HEK293 (cell line): ENCODE measurements around the gene NLGN1.

Source experiments
- HOXD13 ChIP-seq: sonication (generic); formaldehyde crosslinking; IDR thresholded peaks from 2 replicates; pipeline ENCODE4 v1.8.0; 2022; ENCODE audit warnings: missing genetic modification reagents, borderline replicate concordance
- KLF9 ChIP-seq: fragments of 450-650 bp; formaldehyde crosslinking; IDR thresholded peaks from 2 replicates; pipeline ENCODE4 v1.5.1; 2016; ENCODE audit warnings: missing biosample characterization, missing genetic modification characterization, low read depth
- YY1 ChIP-seq: fragments of 450-650 bp; formaldehyde crosslinking; IDR thresholded peaks from 2 replicates; pipeline ENCODE4 v1.5.1; 2018; ENCODE audit warnings: missing biosample characterization, missing genetic modification characterization
- ZFP41 ChIP-seq: fragments of 450-650 bp; formaldehyde crosslinking; IDR thresholded peaks from 2 replicates; pipeline ENCODE4 v1.5.1; 2016; ENCODE audit warnings: missing biosample characterization, missing genetic modification characterization, borderline replicate concordance
- ZNF837 ChIP-seq: fragments of 450-650 bp; formaldehyde crosslinking; IDR thresholded peaks from 2 replicates; pipeline ENCODE4 v1.5.1; 2016; ENCODE audit warnings: missing biosample characterization, missing genetic modification characterization
- TF ChIP-seq, protein P1 (sequence below): fragments of 450-650 bp; formaldehyde crosslinking; IDR thresholded peaks from 2 replicates; pipeline ENCODE4 v1.5.1; 2016; ENCODE audit warnings: missing biosample characterization, missing genetic modification characterization
- TF ChIP-seq, protein P2 (sequence below): fragments of 450-650 bp; formaldehyde crosslinking; IDR thresholded peaks from 2 replicates; pipeline ENCODE4 v1.5.1; 2016; ENCODE audit warnings: missing biosample characterization, missing genetic modification characterization
- TF ChIP-seq, protein P3 (sequence below): fragments of 450-650 bp; formaldehyde crosslinking; IDR thresholded peaks from 2 replicates; pipeline ENCODE4 v1.5.1; 2016; ENCODE audit warnings: missing biosample characterization, missing genetic modification characterization

DNA sequence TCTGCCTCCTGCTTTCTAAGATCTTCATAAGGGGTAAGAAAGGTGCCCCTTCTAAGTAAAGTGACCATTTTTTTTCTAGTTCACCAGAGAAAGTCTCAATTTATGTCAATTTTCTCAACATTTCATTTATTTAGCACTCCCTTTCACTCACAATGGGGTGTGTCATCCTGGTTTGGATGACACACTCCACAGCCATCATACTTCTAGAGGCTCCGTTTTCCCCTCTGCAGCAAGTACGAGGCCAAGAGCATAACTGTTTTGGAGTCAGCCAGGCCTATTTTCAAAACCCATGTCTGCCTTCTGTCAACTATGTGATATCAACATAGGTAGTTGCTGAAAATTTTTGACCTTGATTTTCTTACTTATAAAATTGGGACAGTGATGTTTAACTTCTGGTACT is 703.2 kb downstream of the NLGN1 start:
- TF ChIP-seq, protein P1, sequence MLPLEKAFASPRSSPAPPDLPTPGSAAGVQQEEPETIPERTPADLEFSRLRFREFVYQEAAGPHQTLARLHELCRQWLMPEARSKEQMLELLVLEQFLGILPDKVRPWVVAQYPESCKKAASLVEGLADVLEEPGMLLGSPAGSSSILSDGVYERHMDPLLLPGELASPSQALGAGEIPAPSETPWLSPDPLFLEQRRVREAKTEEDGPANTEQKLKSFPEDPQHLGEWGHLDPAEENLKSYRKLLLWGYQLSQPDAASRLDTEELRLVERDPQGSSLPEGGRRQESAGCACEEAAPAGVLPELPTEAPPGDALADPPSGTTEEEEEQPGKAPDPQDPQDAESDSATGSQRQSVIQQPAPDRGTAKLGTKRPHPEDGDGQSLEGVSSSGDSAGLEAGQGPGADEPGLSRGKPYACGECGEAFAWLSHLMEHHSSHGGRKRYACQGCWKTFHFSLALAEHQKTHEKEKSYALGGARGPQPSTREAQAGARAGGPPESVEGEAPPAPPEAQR (tag by site-specific recombination) = no peak
- TF ChIP-seq, protein P2, sequence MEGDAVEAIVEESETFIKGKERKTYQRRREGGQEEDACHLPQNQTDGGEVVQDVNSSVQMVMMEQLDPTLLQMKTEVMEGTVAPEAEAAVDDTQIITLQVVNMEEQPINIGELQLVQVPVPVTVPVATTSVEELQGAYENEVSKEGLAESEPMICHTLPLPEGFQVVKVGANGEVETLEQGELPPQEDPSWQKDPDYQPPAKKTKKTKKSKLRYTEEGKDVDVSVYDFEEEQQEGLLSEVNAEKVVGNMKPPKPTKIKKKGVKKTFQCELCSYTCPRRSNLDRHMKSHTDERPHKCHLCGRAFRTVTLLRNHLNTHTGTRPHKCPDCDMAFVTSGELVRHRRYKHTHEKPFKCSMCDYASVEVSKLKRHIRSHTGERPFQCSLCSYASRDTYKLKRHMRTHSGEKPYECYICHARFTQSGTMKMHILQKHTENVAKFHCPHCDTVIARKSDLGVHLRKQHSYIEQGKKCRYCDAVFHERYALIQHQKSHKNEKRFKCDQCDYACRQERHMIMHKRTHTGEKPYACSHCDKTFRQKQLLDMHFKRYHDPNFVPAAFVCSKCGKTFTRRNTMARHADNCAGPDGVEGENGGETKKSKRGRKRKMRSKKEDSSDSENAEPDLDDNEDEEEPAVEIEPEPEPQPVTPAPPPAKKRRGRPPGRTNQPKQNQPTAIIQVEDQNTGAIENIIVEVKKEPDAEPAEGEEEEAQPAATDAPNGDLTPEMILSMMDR = no peak
- no peak for TF ChIP-seq KLF9 (tag by site-specific recombination)
- no peak for TF ChIP-seq YY1 (tag by site-specific recombination)
- TF ChIP-seq ZFP41 (tag by site-specific recombination) = no peak
- TF ChIP-seq HOXD13 (CRISPR knock-in tag) = no peak
- TF ChIP-seq, protein P3, sequence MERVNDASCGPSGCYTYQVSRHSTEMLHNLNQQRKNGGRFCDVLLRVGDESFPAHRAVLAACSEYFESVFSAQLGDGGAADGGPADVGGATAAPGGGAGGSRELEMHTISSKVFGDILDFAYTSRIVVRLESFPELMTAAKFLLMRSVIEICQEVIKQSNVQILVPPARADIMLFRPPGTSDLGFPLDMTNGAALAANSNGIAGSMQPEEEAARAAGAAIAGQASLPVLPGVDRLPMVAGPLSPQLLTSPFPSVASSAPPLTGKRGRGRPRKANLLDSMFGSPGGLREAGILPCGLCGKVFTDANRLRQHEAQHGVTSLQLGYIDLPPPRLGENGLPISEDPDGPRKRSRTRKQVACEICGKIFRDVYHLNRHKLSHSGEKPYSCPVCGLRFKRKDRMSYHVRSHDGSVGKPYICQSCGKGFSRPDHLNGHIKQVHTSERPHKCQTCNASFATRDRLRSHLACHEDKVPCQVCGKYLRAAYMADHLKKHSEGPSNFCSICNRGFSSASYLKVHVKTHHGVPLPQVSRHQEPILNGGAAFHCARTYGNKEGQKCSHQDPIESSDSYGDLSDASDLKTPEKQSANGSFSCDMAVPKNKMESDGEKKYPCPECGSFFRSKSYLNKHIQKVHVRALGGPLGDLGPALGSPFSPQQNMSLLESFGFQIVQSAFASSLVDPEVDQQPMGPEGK = no peak
- TF ChIP-seq ZNF837 (tag by site-specific recombination) = no peak
